ENCODE measurements around the gene FA2H.

Gene FA2H

DNA sequence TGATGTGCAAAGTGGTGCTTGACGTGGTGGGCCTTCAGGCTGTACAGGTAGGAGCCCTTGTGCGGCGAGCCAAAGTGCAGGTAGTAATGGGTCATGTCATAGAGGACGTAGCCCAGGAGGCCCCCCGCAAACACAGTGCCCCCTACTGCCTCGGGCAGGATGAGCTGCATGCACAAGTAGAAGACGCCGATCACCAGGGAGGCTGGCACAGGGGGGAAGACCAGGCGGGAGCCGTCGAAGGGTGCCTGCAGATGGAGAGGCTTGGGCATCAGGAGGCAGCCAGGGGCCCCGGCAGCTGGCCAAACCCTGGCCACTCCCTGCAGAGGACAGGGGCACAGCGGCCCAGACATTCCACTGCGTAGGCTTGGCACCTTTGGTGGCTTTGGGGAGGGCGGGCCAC, 58.3 kb downstream of the FA2H start:
- TF ChIP-seq CTCF (IDR thresholded peaks at IDR 0.05; ENCODE audit: control extremely low read depth, extremely low read depth, low read depth, missing control alignments), result no peak
- no peak for DNase-seq (ENCODE audit: extremely low spot score)
- POLR2A ChIA-PET, result no interaction called here
- CTCF ChIA-PET, result interaction anchor here (1.3 kb wide), 2 partner anchors 16 to 146 kb away, joined by 4 to 6 read pairs; partner anchors contain the start of gene MLKL

DNA sequence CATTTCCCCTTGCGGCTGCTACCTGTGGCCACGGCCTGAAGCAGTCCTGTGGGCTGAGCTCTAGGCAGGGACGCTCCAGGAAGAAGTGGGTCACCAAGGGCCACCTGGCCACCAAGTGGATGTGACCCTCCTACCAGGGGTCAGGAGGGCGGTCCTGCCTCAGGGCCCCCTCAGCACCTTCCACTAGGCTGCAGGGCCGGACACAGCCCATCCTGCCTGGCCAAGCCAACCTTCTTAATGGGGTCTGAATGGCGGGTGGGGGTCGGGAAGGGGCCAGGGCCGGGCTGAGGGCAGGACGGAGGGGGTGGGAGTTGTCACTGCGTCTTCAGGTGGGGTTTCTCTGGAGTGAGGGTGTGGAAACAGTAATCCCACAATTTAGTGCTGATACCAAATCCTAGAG, 60.7 kb downstream of the FA2H start:
- ChIA-PET POLR2A (no interaction called here), CTCF (interaction anchor here (1.3 to 6.8 kb wide), 4 partner anchors 11 to 149 kb away, joined by 4 to 121 read pairs (median 6); no protein-coding TSS in a partner anchor)
- TF ChIP-seq CTCF (IDR thresholded peaks at IDR 0.05; ENCODE audit: control extremely low read depth, extremely low read depth, low read depth, missing control alignments), result no peak
- DNase-seq (ENCODE audit: extremely low spot score), result no peak

GRCh38 chr16:74713325-74713724, 61.3 kb downstream of the FA2H start:
- POLR2A ChIA-PET, result no interaction called here

GRCh38 chr16:74711938-74712337, 62.7 kb downstream of the FA2H start:
- TF ChIP-seq CTCF (IDR thresholded peaks at IDR 0.05; ENCODE audit: control extremely low read depth, extremely low read depth, low read depth, missing control alignments), result no peak
- ChIA-PET POLR2A (no interaction called here), CTCF (interaction anchor here (1.0 to 6.8 kb wide), 6 partner anchors 11 to 399 kb away, joined by 3 to 121 read pairs (median 7); partner anchors contain the start of gene MLKL)
- DNase-seq (ENCODE audit: extremely low spot score), result no peak

More at GRCh38 chr16:74713325-74713724, 61.3 kb downstream of the FA2H start:
- CTCF ChIA-PET, result interaction anchor here (1.2 to 6.8 kb wide), 5 partner anchors 12 to 150 kb away, joined by 4 to 121 read pairs (median 4); no protein-coding TSS in a partner anchor
- TF ChIP-seq CTCF (IDR thresholded peaks at IDR 0.05; ENCODE audit: control extremely low read depth, extremely low read depth, low read depth, missing control alignments), result no peak
- no peak for DNase-seq (ENCODE audit: extremely low spot score)

DNA sequence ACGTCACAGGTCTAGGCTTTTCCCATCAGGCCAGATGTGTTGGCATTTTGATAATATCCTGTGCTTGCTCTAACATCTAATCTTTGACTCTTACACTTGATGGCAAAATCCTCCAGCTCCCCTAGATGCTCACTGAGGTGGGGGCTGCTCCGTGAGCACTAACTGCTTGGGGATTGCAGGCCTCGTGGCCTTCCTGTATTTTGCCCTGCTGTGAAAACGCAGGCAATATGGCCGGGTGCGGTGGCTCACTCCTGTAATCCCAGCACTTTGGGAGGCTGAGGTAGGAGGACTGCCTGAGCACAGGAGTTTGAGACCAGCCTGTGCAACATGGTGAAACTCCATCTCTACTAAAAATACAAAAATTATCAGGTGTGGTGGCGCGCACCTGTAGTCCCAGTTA, 64.2 kb downstream of the FA2H start:
- ChIA-PET POLR2A (no interaction called here), CTCF (interaction anchor here (0.6 to 6.8 kb wide), 15 partner anchors 9 to 401 kb away, joined by 3 to 121 read pairs (median 4); partner anchors contain the start of genes FA2H and MLKL)
- no peak for DNase-seq (ENCODE audit: extremely low spot score)
- no peak for TF ChIP-seq CTCF (IDR thresholded peaks at IDR 0.05; ENCODE audit: control extremely low read depth, extremely low read depth, low read depth, missing control alignments)

DNA sequence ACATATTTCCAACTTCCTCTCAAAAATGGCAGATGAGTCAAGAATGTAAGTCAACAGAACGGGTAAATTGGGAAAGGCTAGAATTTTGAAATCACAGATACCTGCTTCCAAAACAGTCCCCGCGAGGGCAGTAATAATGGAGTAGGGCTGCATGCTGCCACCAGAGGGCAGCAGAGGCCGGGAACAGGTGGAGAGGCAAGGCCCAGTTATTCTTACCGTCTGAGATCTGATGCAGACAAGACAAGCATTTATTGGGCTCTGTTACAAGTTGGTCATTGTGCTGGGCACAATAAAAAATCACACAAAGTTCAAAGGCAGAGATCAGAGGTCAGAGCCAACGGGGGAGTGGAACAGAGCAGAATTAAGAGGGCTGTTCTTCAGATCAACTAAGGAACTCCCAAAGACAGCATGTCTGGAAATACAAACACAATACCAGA, 65.2 kb downstream of the FA2H start:
- POLR2A ChIA-PET, result no interaction called here
- TF ChIP-seq CTCF (IDR thresholded peaks at IDR 0.05; ENCODE audit: control extremely low read depth, extremely low read depth, low read depth, missing control alignments), result peak; percentile 96
- CTCF ChIA-PET, result interaction anchor here (0.6 to 6.8 kb wide), 14 partner anchors 9 to 402 kb away, joined by 3 to 121 read pairs (median 4); partner anchors contain the start of genes FA2H and MLKL
- peak; percentile 85 for DNase-seq (ENCODE audit: extremely low spot score)
